Measurements from ENCODE around the gene ELL3.
A peak's percentile ranks its signal among the peaks of the same experiment; 100 is the strongest.
"Not testable (repeated sequence)": the region's sequence is repeated elsewhere in the genome, so short reads cannot be mapped to it uniquely, and the experiment has no call there.

Gene ELL3, protein sequence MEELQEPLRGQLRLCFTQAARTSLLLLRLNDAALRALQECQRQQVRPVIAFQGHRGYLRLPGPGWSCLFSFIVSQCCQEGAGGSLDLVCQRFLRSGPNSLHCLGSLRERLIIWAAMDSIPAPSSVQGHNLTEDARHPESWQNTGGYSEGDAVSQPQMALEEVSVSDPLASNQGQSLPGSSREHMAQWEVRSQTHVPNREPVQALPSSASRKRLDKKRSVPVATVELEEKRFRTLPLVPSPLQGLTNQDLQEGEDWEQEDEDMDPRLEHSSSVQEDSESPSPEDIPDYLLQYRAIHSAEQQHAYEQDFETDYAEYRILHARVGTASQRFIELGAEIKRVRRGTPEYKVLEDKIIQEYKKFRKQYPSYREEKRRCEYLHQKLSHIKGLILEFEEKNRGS

DNA sequence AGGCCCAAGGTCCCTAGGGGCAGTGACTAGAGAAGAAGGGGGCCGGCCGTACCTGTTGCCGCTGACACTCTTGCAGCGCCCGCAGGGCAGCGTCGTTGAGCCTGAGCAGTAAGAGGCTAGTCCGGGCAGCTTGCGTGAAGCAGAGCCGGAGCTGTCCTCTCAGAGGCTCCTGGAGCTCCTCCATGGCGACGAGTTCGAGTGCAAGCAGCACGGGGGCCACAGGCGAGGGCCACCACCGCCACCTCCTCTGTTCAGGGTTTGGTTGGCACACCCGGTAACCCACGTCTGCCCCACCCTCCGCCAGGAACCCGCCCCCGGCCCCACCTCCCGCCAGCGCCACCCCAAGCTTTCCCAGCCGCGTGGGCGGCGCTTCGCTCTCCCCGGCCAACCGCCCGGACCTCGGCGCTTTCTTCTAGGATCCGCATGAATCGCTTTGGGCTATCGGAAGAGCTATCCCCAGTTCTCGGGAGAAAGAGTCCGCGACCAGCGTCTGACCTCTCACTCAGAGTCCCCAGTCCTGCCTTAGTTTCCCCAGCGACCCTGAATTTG lies at the start of gene ELL3:
TSS of gene ELL3 (minus strand) at position 249 of the 549 bp plus-strand sequence. CDS start at position 184, 65 bp downstream.
- peaks cover 9% of the 10 kb centered on the region for H3K4me1 Mint-ChIP-seq (ENCODE audit: low read depth)
- no peaks in the 10 kb centered on the region for H3K9me3 Mint-ChIP-seq
- H3K27me3 Mint-ChIP-seq (ENCODE audit: low read depth), result peaks cover 18% of the 10 kb centered on the region
- peaks cover 10% of the 10 kb centered on the region for H3K36me3 Mint-ChIP-seq (ENCODE audit: low read depth)
- H3K4me3 Mint-ChIP-seq, result peak within 1 kb of the TSS; percentile 86
- peak within 1 kb of the TSS; percentile 59 for H3K27ac Mint-ChIP-seq

DNA sequence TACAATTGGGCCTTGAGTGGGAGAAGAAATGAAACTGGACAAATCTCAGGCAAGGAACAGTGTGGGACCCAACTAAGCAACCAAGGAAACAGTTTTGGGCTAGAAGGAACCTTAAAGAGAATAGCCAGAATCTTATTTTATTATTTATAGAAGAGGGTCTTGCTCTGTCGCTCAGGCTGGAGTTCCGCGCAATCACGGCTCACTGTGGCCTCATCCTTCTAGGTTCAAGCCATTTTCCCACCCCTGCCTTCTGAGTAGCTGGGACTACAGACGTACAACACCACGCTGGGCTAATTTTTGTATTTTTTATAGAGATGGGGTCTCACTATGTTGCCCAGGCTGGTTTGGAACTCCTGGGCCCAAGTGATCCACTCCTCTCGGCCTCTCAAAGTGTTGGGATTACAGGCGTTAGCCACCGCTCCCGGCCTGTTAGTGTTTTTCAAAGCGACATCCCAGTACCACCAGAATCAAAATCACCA lies 49.3 kb upstream of the ELL3 start:
- H3K9me3 Mint-ChIP-seq, result no peaks in the 10 kb centered on the region
- H3K4me1 Mint-ChIP-seq (ENCODE audit: low read depth), result peaks cover 36% of the 10 kb centered on the region
- H3K27me3 Mint-ChIP-seq (ENCODE audit: low read depth), result no peaks in the 10 kb centered on the region
- peak overlapping the region; percentile 90 for H3K27ac Mint-ChIP-seq
- peaks cover 20% of the 10 kb centered on the region for H3K36me3 Mint-ChIP-seq (ENCODE audit: low read depth)
- H3K4me3 Mint-ChIP-seq, result peak overlapping the region; percentile 50

DNA sequence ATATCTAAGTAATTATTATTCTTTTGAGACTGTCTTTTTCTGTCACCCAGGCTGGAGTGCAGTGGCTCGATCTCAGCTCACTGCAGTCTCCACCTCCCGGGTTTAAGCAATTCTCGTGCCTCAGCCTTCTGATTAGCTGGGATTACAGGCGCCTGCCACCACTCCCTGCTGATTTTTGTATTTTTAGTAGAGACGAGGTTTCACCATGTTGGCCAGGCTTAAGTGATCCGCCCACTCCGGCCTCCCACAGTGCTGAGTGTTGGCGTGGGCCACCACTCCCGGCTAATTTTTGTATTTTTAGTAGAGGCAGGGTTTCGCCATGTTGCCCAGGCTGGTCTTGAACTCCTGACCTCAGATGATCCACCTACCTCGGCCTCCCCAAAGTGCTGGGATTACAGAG lies 48.5 kb upstream of the ELL3 start:
- peak overlapping the region; percentile 90 for H3K27ac Mint-ChIP-seq
- H3K4me1 Mint-ChIP-seq (ENCODE audit: low read depth), result peaks cover 38% of the 10 kb centered on the region

DNA sequence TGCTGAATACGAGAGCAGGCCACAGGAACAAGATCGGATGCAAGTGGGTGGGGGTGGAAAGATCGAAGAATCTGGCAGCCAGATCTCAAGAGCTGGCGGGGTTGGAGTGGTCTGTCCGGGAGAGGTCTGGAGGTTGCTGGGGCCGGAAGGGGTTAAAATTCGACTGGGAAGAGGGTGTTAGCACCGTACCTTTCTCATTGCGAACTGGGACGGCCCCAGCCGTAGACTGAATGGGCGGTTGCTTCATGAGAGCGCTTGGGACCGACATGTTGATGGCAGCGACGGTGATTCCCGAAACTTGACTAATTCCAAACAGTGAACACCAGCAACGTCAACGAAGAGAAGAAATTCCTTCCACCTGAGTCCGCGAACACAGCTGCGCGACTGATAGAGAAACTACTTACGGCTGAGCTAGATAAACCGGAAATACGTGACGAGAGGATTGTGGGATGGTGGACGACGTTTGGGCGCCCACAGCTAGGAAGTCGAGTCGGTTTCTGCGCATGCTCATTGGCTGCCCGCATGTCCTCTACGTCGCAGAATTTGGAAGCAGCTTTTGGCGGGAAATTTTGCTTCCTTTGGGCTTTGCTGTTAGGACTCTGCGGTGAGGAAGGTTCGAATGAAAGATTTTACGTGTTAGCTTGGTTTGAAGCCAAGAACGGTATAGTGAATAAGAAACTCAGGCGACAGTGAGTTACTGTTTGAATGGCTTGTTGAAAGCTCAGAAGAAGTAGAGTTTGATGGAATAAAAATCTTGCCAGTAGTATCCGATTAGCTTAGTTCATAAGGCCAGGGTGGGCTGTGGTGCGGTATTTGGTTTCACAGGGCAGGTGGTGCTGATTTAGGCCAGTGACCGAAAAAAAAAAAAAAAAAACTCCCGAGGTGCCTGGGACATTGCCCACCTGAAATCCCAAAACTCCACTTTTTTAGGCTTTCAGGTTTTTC lies 47.8 kb upstream of the ELL3 start, which contains the start of gene MFAP1:
TSS of gene MFAP1 (minus strand) at position 389 of the 945 bp plus-strand sequence. CDS start at position 268, 121 bp downstream.
- Mint-ChIP-seq H3K4me1 (ENCODE audit: low read depth) (peaks cover 35% of the 10 kb centered on the region), H3K27me3 (ENCODE audit: low read depth) (no peaks in the 10 kb centered on the region), H3K4me3 (peak within 1 kb of the TSS; percentile 98), H3K9me3 (no peaks in the 10 kb centered on the region), H3K27ac (peak within 1 kb of the TSS; percentile 98), H3K36me3 (ENCODE audit: low read depth) (peaks cover 19% of the 10 kb centered on the region)

More for the DNA sequence above, 48.5 kb upstream of the ELL3 start:
- not testable (repeated sequence) for H3K9me3 Mint-ChIP-seq; H3K27me3 Mint-ChIP-seq (ENCODE audit: low read depth)
- peak overlapping the region; percentile 50 for H3K4me3 Mint-ChIP-seq
- peaks cover 20% of the 10 kb centered on the region for H3K36me3 Mint-ChIP-seq (ENCODE audit: low read depth)

DNA sequence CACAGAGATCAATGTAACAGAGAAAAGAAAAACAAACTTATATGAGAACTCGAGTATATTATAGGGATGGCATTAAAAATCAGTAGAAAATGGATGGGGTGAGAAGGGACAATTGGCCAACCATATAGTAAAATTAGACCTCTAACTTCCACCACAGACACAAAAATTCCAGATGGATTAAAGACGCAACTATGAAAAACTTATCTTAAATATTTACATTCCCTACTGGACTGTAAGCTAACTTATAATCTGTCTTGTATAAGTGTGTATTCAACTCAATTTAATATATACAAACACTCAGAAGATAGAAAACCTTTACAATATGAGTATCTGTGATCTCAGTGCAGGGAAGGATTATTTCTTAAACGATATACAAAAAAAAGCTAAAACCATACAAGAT lies 44.7 kb upstream of the ELL3 start:
- peaks cover 20% of the 10 kb centered on the region for H3K36me3 Mint-ChIP-seq (ENCODE audit: low read depth)
- peaks cover 30% of the 10 kb centered on the region for H3K4me1 Mint-ChIP-seq (ENCODE audit: low read depth)
- H3K4me3 Mint-ChIP-seq, result peak overlapping the region; percentile 52
- H3K27ac Mint-ChIP-seq, result peak overlapping the region; percentile 60
- H3K27me3 Mint-ChIP-seq (ENCODE audit: low read depth), result no peaks in the 10 kb centered on the region
- no peaks in the 10 kb centered on the region for H3K9me3 Mint-ChIP-seq

DNA sequence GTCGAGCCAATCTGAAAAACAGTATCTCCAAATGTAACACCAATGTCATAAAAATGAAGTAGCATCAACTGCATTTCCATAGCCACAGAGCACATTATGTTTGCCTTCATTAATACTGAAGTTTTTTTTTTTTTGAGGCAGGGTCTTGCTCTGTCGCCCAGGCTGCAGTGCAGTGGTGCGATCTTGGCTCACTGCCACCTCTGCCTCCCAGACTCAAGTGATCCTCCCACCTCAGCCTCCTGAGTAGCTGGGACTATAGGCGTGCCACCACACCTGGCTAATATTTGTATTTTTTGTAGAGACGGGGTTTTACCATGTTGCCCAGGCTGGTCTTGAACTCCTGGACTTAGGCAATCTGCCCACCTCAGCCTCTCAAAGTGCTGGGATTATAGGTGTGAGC lies 38.3 kb upstream of the ELL3 start:
- not testable (repeated sequence) for H3K27me3 Mint-ChIP-seq (ENCODE audit: low read depth); H3K4me3 Mint-ChIP-seq; H3K9me3 Mint-ChIP-seq; H3K27ac Mint-ChIP-seq
- H3K36me3 Mint-ChIP-seq (ENCODE audit: low read depth), result peaks cover 36% of the 10 kb centered on the region
- H3K4me1 Mint-ChIP-seq (ENCODE audit: low read depth), result peaks cover 22% of the 10 kb centered on the region

DNA sequence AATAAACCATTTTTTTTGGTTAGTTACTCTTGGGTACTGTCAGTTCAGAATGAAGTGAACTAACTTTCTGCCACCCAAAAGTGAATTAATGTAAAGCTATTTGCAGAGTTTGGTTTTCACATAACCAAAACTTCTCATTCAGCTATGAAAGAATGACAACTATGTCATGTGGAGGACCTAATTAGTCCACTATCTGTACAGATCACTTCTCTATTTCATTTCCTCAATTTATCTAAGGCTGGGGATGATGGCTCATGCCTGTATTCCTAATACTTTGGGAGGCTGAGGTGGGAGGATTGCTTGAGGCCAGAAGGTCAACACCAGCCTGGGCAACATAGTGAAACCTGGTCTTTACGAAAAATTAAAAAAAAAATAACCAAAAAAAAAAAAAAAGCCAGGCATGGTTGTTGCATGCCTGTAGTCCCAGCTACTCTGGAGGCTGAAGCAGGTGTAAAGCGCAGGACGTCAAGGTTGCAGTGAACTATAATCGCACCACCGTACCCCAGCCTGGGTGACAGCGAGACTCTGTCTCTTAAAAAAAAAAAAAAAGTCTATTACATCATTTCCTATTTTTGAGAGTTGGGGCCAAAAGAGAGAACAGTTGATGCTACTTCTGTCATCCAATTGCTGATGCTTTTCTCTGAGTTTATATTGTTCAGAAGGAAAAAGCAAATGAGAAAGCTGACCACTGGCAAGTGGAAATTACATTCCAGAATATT lies 32.4 kb upstream of the ELL3 start:
- no peak overlapping the region for H3K4me3 Mint-ChIP-seq
- H3K9me3 Mint-ChIP-seq, result no peaks in the 10 kb centered on the region
- no peak overlapping the region for H3K27ac Mint-ChIP-seq
- peaks cover 46% of the 10 kb centered on the region for H3K36me3 Mint-ChIP-seq (ENCODE audit: low read depth)
- peaks cover 10% of the 10 kb centered on the region for H3K4me1 Mint-ChIP-seq (ENCODE audit: low read depth)
- no peaks in the 10 kb centered on the region for H3K27me3 Mint-ChIP-seq (ENCODE audit: low read depth)

DNA sequence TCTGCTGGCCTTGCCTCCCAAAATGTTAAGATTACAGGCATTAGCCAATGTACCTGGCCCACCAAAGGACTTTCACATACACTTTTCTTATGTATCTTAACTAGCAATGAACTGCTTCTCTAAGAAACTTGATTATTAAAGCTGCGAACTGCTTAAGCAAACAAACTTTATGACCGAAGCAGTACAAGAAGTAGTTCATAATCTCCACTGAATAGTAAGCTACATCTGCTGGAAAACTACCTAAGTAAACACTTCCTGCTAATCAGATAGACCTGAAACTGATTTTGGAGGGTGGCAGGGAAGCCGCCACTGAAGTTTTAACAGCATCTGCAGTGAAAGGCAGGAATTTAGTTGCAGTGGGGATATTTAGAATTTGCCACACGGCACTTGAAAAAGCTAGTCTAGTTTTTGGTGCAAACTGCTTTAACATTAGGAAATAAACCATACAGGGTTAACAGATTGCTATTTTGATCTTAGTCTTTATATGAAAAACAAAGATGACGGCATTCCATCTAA lies 31.7 kb upstream of the ELL3 start:
- Mint-ChIP-seq H3K4me1 (ENCODE audit: low read depth) (peaks cover 10% of the 10 kb centered on the region), H3K27ac (no peak overlapping the region), H3K27me3 (ENCODE audit: low read depth) (no peaks in the 10 kb centered on the region), H3K9me3 (no peaks in the 10 kb centered on the region), H3K36me3 (ENCODE audit: low read depth) (peaks cover 44% of the 10 kb centered on the region), H3K4me3 (no peak overlapping the region)

DNA sequence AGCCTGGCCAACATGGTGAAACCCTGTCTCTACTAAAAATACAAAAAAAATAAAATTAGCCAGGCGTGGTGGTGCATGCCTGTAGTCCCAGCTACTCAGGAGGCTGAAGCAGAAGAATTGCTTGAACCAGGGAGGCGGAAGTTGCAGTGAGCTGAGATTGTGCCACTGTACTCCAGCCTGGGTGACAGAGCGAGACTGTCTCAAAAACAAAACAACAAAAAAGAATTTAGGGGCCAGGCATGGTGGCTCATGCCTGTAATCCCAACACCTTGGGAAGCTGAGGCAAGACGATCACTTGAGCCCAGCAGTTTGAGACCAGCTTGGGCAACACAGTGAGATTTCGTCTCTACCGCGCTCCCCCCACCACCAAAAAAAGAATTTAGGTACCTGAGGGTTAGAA lies 25.9 kb upstream of the ELL3 start:
- H3K27ac Mint-ChIP-seq; H3K9me3 Mint-ChIP-seq; H3K4me3 Mint-ChIP-seq; H3K27me3 Mint-ChIP-seq (ENCODE audit: low read depth): not testable (repeated sequence)
- Mint-ChIP-seq H3K36me3 (ENCODE audit: low read depth) (peaks cover 49% of the 10 kb centered on the region), H3K4me1 (ENCODE audit: low read depth) (peaks cover 20% of the 10 kb centered on the region)

DNA sequence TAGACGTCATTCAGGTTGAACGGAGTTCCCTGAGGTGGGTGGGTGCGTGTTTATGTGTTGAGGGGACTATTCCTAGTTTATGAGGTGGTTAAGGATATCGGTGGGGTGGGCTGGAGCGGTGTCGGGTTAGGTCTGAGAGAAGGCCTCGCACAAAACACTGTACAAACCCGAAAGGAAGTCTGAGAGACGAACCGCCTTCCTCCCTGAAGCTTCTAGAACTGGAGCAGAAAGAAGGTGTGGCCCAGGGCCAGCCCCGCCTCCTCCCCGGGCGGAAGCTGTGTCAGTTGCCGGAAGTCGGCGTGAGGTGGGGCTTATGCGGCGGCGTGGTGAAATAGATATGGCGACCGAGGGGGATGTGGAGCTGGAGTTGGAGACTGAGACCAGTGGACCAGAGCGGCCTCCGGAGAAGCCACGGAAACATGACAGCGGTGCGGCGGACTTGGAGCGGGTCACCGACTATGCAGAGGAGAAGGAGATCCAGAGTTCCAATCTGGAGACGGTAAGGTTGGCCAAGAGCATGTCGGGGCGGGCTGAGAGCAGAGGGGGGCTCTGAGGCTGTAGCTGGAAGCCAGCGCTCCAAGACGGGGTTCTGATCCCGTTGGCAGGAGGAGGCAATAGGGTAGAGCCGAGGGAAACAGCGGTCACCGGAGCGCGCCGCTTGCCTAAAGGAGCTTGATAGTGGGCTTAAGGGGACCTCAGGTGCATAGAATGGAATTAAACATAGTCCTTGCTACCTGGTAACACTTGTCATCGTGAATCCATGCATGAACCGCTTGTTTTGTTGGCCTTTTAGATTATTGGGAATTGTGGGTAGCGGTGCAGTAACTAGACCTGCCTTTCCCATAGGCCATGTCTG lies 23.7 kb upstream of the ELL3 start, which contains the start of gene HYPK:
TSS of gene HYPK (plus strand) at position 314 of the 856 bp plus-strand sequence. CDS start at position 338, 24 bp downstream.
- Mint-ChIP-seq H3K36me3 (ENCODE audit: low read depth) (peaks cover 52% of the 10 kb centered on the region), H3K9me3 (no peaks in the 10 kb centered on the region), H3K4me3 (peak within 1 kb of the TSS; percentile 98), H3K27ac (peak within 1 kb of the TSS; percentile 96), H3K27me3 (ENCODE audit: low read depth) (no peaks in the 10 kb centered on the region), H3K4me1 (ENCODE audit: low read depth) (peaks cover 25% of the 10 kb centered on the region)

DNA sequence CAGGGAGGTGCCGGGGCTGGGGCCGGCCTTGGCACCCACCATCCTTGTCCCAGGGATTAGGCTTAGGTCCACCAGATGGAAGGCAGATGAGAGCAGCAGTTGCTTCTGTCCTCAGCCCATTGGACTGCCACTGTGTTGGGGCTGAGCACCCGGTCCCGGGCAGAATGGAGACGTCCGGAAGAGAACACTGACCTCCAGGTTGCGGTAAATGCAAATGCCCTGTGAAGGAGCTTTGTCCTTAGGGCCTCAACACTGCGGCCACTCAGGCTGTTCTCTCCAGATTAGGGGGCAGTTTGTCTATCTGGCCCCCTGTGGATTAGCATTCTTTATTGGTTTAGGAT lies 23.1 kb upstream of the ELL3 start, which contains the start of gene SERINC4:
TSS of gene SERINC4 (minus strand) at position 276 of the 341 bp plus-strand sequence. CDS start at position 42, 234 bp downstream.
- Mint-ChIP-seq H3K4me3 (peak within 1 kb of the TSS; percentile 98), H3K27me3 (ENCODE audit: low read depth) (no peaks in the 10 kb centered on the region), H3K27ac (peak within 1 kb of the TSS; percentile 96), H3K4me1 (ENCODE audit: low read depth) (peaks cover 30% of the 10 kb centered on the region), H3K36me3 (ENCODE audit: low read depth) (peaks cover 54% of the 10 kb centered on the region), H3K9me3 (no peaks in the 10 kb centered on the region)

DNA sequence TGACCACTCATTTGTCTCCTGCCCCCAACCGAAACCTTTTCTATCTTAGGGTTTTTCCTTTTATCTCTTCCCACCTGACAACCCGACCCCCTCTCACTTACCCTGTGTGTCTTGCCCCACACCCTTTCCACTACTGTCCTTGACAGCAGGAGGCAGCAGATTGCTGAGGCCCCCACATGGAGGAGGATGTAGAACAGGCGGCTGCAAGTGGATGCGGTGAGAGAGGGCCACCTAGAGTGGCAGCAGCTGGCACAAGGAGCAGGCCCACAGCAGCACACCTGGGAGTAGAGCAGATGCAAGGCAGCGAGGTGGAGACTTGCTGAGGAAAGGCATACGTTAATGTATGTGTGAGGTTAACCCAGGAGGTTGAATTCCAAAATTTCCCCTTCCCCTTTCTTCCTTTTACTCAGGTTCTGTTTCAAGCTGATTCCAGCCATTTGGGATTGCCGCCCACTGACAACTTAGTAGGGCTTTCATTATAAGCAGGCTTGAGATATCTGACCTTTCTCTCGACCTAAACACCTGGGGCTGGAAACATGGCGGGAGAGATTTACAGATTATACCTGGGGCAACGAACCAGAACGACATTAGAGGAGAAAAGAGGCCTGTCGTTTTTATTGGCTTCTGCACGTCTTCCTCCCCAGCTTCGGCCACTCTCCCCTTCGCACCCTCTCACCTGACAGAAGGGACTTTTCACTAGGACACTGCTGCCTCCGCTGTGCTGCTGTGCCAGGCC lies 22.6 kb upstream of the ELL3 start:
- Mint-ChIP-seq H3K4me1 (ENCODE audit: low read depth) (peaks cover 35% of the 10 kb centered on the region), H3K9me3 (no peaks in the 10 kb centered on the region), H3K4me3 (peak overlapping the region; percentile 46), H3K36me3 (ENCODE audit: low read depth) (peaks cover 56% of the 10 kb centered on the region), H3K27ac (peak overlapping the region; percentile 96), H3K27me3 (ENCODE audit: low read depth) (no peaks in the 10 kb centered on the region)

Measured in T-helper 1 cell treated with Interleukin-12 subunit alpha and Interleukin-12 subunit beta and Interleukin-4 antibody, amounts not matched to agents 30 μg/mL and 1 μg/mL, for 36 hours (primary cell).